GM19238 (cell line): ENCODE measurements around the gene ICAM5.
"Not testable (repeated sequence)": the region's sequence is repeated elsewhere in the genome, so short reads cannot be mapped to it uniquely, and the experiment has no call there.

Source experiments
- DNase-seq: peaks from one replicate; pipeline ENCODE4 v3.0.0; 2011; ENCODE audit warnings: low spot score; ENCODE audit not compliant: insufficient read length

Gene ICAM5

GRCh38 chr19:10269333-10270179 is 20.2 kb upstream of the ICAM5 start:
- DNase-seq, result peak; percentile 70

GRCh38 chr19:10270180-10270615 is 19.6 kb upstream of the ICAM5 start:
- DNase-seq, result peak; percentile 43

GRCh38 chr19:10270616-10271394 is 18.9 kb upstream of the ICAM5 start, which contains the start of gene ICAM1:
Gene ICAM1 (plus strand): TSS chr19:10271120. CDS start chr19:10271160, 40 bp downstream.
- peak; percentile 67 for DNase-seq

- peak; percentile 56 for DNase-seq
Observed at GRCh38 chr19:10271543-10272086, 18.1 kb upstream of the ICAM5 start.

GRCh38 chr19:10274589-10274988 is 15.2 kb upstream of the ICAM5 start:
- no peak for DNase-seq

GRCh38 chr19:10277795-10278589 is 11.8 kb upstream of the ICAM5 start:
- DNase-seq, result no peak

GRCh38 chr19:10278935-10279334 is 10.8 kb upstream of the ICAM5 start:
- no peak for DNase-seq

GRCh38 chr19:10279737-10280442 is 9.9 kb upstream of the ICAM5 start:
- no peak for DNase-seq

- not testable (repeated sequence) for DNase-seq
Observed at GRCh38 chr19:10282043-10282442, 7.7 kb upstream of the ICAM5 start.

- DNase-seq, result no peak
Observed at GRCh38 chr19:10283301-10284064, 6.3 kb upstream of the ICAM5 start.

GRCh38 chr19:10284065-10284959 is 5.4 kb upstream of the ICAM5 start:
- DNase-seq, result no peak

- no peak for DNase-seq
Observed at GRCh38 chr19:10284960-10285278, 4.8 kb upstream of the ICAM5 start.

GRCh38 chr19:10285393-10285792 is 4.4 kb upstream of the ICAM5 start:
- DNase-seq, result no peak

- no peak for DNase-seq
Observed at GRCh38 chr19:10286803-10287737, 2.7 kb upstream of the ICAM5 start, which contains the start of gene ICAM4. Gene ICAM4 (plus strand): TSS chr19:10286955. CDS start chr19:10287013, 58 bp downstream.

GRCh38 chr19:10288662-10289166 is 1.0 kb upstream of the ICAM5 start:
- peak; percentile 52 for DNase-seq

GRCh38 chr19:10289167-10289835 is 451 bp upstream of the ICAM5 start:
- DNase-seq, result peak; percentile 39

GRCh38 chr19:10290357-10290875 is 664 bp downstream of the ICAM5 start:
- DNase-seq, result no peak
